MG63 (cell line): ENCODE measurements around the gene LRRC8D. TPM values are rescaled to one million over a fixed set of nuclear protein-coding genes. Genes with fewer than 3 reads are reported as not detected.
A peak's percentile ranks its signal among the peaks of the same experiment; 100 is the strongest.

Source experiments
- DNase-seq: peaks from one replicate; pipeline ENCODE4 v3.0.0-alpha.2; 2020
- H3K27me3 ChIP-seq: fragments of 250-450 bp; sonication (Bioruptor Pico); 2 replicates; pipeline ENCODE4 v1.5.1; 2020; ENCODE audit warnings: mild to moderate bottlenecking, moderate library complexity
- H3K36me3 ChIP-seq: fragments of 250-450 bp; sonication (Bioruptor Pico); 2 replicates; pipeline ENCODE4 v1.5.1; 2020; ENCODE audit warnings: mild to moderate bottlenecking, moderate library complexity
- H3K4me3 ChIP-seq: fragments of 250-450 bp; sonication (Bioruptor Pico); 2 replicates; pipeline ENCODE4 v1.5.1; 2020; ENCODE audit warnings: mild to moderate bottlenecking, moderate library complexity
- H3K9me3 ChIP-seq: fragments of 250-450 bp; sonication (Bioruptor Pico); 2 replicates; pipeline ENCODE4 v1.5.1; 2020; ENCODE audit warnings: mild to moderate bottlenecking, moderate library complexity
- total RNA-seq: library from RNA; depleted of rRNA; stranded (reverse); fragments of >200 nt; shearing (Covaris generic); gene quantifications from 2 replicates; pipeline ENCODE4 v1.2.3, GENCODE V29; 2014; ENCODE audit warnings: low replicate concordance

The LRRC8D gene
- total RNA-seq, 1 experiment from 2014 or later = 21.5 TPM

- DNase-seq = no peak
- no peaks in the 10 kb centered on the region for H3K9me3 ChIP-seq
Observed at GRCh38 chr1:89842567-89843272, 21.9 kb downstream of the LRRC8D start.

DNA sequence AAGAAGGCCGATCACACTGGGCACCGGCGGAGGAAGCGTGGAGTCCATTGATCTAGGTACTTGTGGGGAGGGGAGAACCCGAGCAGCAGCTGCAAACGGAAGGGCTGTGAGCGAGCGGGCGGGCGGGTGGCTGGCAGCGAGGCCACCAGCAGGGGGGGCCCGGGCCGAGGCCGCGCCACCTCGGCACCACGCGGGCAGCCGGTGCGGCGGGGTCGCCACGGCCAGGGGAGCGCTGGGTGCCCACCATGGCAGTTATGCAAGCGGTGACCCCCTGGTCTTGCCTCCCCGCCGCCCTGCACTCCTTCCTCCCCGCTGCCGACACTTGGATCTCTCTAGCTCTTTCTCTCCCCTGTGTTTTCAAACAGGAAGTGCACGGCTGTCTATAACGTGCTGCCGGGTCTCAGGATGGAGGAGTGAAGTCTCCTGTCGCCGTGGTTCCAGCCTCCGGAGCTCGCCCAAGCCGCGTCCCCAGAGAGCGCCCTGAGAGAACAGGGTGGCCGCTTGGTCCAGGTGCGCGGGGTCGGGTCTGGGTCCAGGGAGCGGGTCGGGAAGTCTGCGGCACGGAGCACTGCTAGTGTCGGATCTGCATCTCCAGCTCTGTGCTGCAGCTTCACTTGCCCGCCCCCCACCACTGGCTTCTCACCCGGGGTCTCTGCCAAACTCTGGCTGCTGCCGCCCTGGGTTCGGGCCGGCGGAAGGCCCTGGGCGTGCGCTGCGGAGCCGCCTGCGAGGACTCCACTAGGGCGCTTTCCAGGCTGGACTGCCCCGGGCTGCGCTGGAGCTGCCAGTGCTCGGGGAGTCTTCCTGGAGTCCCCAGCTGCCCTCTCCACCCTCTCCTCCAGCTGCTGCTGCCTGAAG, 22.7 kb downstream of the LRRC8D start:
- DNase-seq = peak; percentile 73
- no peaks in the 10 kb centered on the region for H3K27me3 ChIP-seq
- H3K9me3 ChIP-seq = no peaks in the 10 kb centered on the region
- H3K4me3 ChIP-seq = peak overlapping the region; percentile 69
- H3K36me3 ChIP-seq = no peaks in the 10 kb centered on the region

More at GRCh38 chr1:89842567-89843272, 21.9 kb downstream of the LRRC8D start:
- Histone ChIP-seq H3K4me3 (peak overlapping the region; percentile 69), H3K36me3 (no peaks in the 10 kb centered on the region), H3K27me3 (no peaks in the 10 kb centered on the region)

DNA sequence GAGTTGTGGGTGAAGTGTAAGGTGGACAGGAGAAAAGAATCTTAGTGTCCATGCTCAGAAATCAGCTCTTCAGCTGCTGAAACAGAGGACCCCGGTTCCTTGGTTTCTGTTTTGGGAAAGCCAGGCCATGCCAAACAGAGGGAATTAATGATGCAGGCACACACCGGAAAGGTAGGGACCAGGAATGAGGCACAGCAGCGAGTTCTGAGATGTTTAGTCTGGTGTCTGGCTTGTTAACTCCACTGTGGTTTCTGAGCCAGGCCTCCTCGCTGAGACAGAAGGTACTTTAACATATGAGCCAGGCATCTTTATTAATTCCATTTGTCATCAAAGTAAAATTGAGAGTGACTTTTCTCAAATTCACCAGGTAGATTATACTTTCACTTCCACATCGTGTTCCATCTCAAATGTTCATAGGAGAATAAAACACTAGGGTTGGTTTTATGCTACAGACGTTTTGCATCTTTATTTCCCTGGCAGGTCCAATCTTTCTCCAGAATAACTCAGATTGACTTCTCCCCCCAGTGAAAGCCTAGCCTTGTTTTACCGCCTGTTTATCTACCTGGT, 23.5 kb downstream of the LRRC8D start:
- Histone ChIP-seq H3K9me3 (no peaks in the 10 kb centered on the region), H3K27me3 (no peaks in the 10 kb centered on the region), H3K4me3 (peak overlapping the region; percentile 69), H3K36me3 (0 out of 2 replicates have a peak, but pooled peaks cover 3% of the 10 kb centered on the region)
- peak; percentile 4 for DNase-seq

- DNase-seq = no peak
- no peak overlapping the region for H3K4me3 ChIP-seq
- H3K9me3 ChIP-seq = no peaks in the 10 kb centered on the region
- 0 out of 2 replicates have a peak, but pooled peaks cover 3% of the 10 kb centered on the region for H3K36me3 ChIP-seq
- H3K27me3 ChIP-seq = no peaks in the 10 kb centered on the region
Observed at GRCh38 chr1:89844860-89845259, 24.0 kb downstream of the LRRC8D start.

GRCh38 chr1:89847191-89847729, 26.4 kb downstream of the LRRC8D start:
- Histone ChIP-seq H3K9me3 (no peaks in the 10 kb centered on the region), H3K27me3 (no peaks in the 10 kb centered on the region), H3K4me3 (no peak overlapping the region), H3K36me3 (peaks cover 3% of the 10 kb centered on the region; the same call in 1 of the 2 replicates)
- no peak for DNase-seq

- H3K4me3 ChIP-seq = no peak overlapping the region
- no peaks in the 10 kb centered on the region for H3K9me3 ChIP-seq
- H3K27me3 ChIP-seq = no peaks in the 10 kb centered on the region
- DNase-seq = no peak
- peaks cover 3% of the 10 kb centered on the region; the same call in 1 of the 2 replicates for H3K36me3 ChIP-seq
Observed at GRCh38 chr1:89850844-89851415, 30.1 kb downstream of the LRRC8D start.

GRCh38 chr1:89854140-89854539, 33.3 kb downstream of the LRRC8D start:
- Histone ChIP-seq H3K27me3 (no peaks in the 10 kb centered on the region), H3K9me3 (no peaks in the 10 kb centered on the region), H3K4me3 (no peak overlapping the region), H3K36me3 (peaks cover 4% of the 10 kb centered on the region; the same call in 1 of the 2 replicates)
- DNase-seq = no peak

DNA sequence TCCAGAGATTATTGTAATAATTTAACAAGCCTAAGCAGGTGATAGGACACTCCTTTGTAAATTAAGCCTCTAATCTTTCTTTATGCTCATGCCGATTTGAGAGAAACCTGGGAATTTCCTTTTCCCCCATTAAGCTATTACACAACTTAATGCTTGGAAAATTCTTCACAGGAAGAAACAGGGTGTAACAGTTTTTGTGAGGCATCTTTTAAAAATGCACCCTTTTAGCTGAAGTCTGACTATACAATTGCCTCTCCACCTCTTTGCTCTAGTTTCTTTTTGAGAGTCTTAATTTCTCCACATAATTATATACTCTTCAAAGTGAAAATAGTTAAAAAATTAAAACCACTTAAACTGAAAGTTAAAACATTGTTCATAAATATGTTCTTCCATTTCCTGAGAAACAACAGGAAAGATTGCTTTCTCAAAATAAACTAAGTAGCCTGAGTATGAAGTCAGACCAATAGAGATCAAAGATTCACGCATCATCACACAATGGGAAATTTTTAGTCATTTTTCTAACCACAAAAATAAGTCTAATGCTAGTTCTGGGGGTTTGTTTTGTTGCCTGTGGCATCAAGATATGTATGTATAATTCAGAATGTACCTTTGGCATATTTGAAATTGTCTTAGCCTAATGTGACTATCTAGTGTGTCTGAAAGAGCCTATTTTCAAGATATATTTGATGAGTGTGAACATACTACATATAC, 34.7 kb downstream of the LRRC8D start:
- H3K4me3 ChIP-seq = no peak overlapping the region
- DNase-seq = no peak
- no peaks in the 10 kb centered on the region for H3K27me3 ChIP-seq
- H3K36me3 ChIP-seq = peaks cover 6% of the 10 kb centered on the region
- no peaks in the 10 kb centered on the region for H3K9me3 ChIP-seq

DNA sequence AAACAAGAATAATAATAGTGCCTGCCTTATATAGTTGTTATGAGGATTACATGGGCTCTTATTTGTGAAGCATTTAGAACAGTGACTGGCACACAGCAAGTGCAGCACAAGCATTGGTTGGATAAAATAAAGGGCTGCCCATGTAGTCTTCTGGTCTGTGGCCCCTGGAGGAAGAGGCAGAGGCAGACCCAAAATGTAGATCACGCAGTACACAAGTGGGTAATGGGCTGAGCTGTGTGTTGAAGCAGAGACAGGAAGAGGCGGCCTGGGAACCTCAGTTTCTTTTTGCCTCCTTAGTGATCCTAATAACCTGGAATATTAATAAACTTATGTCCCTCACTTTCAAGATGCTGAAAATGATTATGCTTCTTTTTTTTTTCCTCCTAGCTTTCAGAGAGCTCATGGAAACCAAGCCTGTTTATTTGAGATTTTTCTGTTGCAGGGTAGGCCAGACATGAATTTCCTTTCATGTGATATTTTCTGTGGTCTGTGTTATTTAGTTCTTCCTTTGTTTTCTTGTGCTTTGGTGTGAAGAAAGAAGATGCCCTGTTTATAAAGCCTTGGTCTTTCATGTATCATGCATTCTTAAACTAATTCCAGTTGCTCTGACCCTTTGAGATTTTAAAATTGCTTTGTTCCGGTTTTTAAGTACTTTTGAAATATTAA, 42.5 kb downstream of the LRRC8D start:
- Histone ChIP-seq H3K27me3 (no peaks in the 10 kb centered on the region), H3K36me3 (peaks cover 6% of the 10 kb centered on the region; the same call in 1 of the 2 replicates), H3K4me3 (no peak overlapping the region), H3K9me3 (no peaks in the 10 kb centered on the region)
- DNase-seq = no peak

DNA sequence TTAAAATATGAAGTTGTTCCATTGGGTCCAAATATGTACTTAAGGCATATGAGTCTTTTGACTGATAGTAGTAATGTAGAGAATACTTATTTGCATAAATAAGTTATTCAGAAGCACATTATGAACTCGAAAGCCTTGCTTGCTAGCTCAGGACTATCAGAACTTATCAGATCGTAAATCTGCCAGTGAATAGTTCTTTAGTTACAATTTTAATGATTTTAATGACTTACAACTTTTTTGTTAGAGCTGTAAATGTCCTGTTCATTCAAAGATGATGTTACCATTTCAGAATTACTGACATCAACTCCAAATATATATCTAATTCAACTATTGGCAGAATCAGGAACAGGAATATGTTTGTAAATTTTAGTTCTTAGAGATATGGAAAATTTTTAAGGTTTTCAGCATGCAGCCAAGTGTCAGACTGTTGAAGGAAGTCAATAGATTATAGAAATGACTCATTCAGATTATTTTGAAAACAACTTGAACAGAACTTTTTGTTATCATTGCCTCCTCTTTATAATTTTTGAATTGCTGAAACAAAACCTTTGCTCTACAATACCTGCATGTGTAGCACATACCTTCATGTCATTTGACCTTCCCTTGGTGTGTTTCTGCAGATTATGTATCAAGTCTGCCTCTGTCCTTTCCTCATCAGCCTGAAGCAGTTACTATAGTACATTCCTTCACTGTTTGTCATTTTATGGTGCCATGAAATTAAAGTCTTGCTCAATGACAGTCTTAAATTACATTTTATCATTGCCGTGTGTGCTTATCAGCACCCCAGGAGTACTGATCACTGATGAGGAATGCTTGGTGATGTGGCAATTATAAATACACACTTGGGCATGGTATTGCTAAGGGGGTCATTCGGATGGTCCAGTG, 44.9 kb downstream of the LRRC8D start:
- Histone ChIP-seq H3K9me3 (no peaks in the 10 kb centered on the region), H3K27me3 (no peaks in the 10 kb centered on the region), H3K36me3 (peaks cover 3% of the 10 kb centered on the region; the same call in 1 of the 2 replicates), H3K4me3 (no peak overlapping the region)
- DNase-seq = no peak

DNA sequence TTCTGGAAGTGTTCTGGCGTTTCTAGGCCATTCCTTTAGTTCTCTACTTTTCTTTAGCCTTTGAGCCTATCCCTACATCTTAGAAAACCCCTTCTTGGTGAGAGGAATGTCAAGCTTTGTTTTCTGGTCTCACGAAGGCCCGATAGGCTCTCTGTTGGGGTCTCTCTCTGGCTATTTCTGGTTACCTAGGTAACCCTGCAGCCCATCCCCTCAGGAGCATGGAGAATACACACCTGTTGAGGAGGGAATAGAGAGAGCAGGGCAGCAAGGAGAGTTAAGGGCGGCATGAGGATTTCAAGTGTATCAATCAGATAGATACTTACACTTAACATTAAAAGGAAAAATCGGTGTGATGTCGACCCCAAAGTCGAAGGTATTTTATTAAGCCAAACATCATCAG, 45.7 kb downstream of the LRRC8D start:
- H3K9me3 ChIP-seq = no peaks in the 10 kb centered on the region
- no peaks in the 10 kb centered on the region for H3K27me3 ChIP-seq
- peaks cover 3% of the 10 kb centered on the region; the same call in 1 of the 2 replicates for H3K36me3 ChIP-seq
- H3K4me3 ChIP-seq = no peak overlapping the region
- DNase-seq = no peak

DNA sequence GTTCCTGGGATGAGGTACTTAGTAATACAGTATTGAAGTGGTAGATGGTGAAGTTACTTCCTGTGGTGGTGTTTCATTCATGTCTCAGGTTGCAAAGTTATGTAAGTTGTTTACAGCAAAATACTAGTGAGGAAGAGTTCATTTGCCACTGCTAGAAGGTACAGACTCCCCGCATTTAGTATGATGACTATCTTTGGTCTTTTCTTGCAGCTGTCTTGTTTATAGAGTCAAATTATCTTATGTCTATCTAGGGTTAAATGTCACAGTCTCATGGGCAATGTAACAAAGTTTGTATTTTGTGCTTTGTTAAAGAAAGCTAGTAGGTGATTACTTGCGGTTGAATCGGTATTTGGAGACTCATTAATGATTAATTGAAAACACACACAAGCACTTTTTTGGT, 50.2 kb downstream of the LRRC8D start:
- H3K27me3 ChIP-seq = no peaks in the 10 kb centered on the region
- peaks cover 3% of the 10 kb centered on the region; the same call in 1 of the 2 replicates for H3K36me3 ChIP-seq
- no peaks in the 10 kb centered on the region for H3K9me3 ChIP-seq
- H3K4me3 ChIP-seq = no peak overlapping the region
- no peak for DNase-seq

DNA sequence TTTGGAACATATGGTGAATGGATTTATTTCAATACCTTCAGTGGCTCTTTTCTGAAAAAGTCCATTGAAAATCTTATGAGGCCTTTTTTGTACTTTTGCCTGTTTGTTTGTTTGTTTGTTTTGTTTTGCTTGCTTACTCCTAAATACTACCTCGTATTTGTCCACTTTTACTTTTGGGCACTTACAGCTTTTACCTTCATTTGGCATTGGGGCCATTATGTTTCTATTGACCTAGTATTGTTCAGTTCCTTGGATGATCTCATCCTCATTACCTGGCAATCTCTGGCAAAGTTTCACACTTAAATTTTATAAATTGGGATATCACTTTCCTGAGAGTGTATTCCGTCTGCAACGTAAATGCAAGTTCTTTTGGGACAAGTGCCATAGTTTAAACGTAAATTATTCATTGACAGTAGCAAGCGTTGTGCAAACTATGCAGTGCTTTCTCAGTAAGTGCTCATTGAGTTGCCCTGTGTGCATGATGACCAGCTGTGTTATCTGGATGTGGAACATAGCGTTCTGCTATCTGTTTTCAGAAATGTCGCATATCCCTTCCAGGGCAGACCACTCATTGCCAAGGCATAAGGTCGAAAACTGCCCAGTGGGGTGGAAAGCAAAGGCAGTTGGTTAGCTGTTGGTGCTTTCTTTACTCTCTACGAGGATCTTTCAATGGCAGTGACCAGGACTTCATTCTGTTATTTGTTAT, 51.1 kb downstream of the LRRC8D start:
- DNase-seq = no peak
- Histone ChIP-seq H3K9me3 (no peaks in the 10 kb centered on the region), H3K36me3 (peaks cover 3% of the 10 kb centered on the region; the same call in 1 of the 2 replicates), H3K27me3 (no peaks in the 10 kb centered on the region), H3K4me3 (no peak overlapping the region)

DNA sequence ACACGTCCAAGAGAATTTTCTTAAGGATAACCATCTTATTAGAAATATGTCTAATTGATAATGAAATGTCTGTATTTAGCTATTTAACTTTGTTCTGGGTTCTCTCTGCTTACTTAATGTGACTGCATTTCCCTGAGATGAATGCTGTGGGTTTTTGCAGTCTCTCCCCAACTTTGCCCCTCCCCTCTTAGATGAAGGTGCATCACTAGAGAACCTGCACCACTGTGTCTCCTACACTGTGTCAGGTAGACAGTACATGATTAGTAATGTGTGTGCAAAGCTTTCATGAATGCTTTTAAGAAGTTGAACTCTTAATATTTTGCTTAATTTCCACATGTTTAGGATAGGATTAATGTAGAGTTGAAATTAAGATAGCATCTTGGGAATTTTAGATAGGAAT, 51.7 kb downstream of the LRRC8D start:
- no peaks in the 10 kb centered on the region for H3K27me3 ChIP-seq
- H3K4me3 ChIP-seq = no peak overlapping the region
- no peaks in the 10 kb centered on the region for H3K9me3 ChIP-seq
- no peak for DNase-seq
- peaks cover 3% of the 10 kb centered on the region; the same call in 1 of the 2 replicates for H3K36me3 ChIP-seq
